NCI-H82 treated with DMSO at 0.1 percent for 48 hours (cell line): Measurements from ENCODE around the gene ZBED6.

Experiments used
- DNase-seq: peaks from one replicate; lab custom pipeline; 2025; ENCODE audit not compliant: unreplicated experiment; lab: John Stamatoyannopoulos, UW

Gene ZBED6

GRCh38 chr1:203835476-203835875, 40.1 kb downstream of the ZBED6 start:
- no peak for DNase-seq

GRCh38 chr1:203839081-203839480, 43.7 kb downstream of the ZBED6 start:
- DNase-seq: no peak

- no peak for DNase-seq
Observed at GRCh38 chr1:203840208-203840808, 44.9 kb downstream of the ZBED6 start.

- no peak for DNase-seq
Observed at GRCh38 chr1:203842559-203842876, 47.1 kb downstream of the ZBED6 start.

- DNase-seq: no peak
Observed at GRCh38 chr1:203843435-203843834, 48.0 kb downstream of the ZBED6 start.
